ENCODE results near the gene PPP1R15B.
A peak's percentile ranks its signal among the peaks of the same experiment; 100 is the strongest.

PPP1R15B gene

GRCh38 chr1:204400882-204401510 lies 10.6 kb downstream of the PPP1R15B start:
- no peak for DNase-seq (ENCODE audit: low read depth)

DNA sequence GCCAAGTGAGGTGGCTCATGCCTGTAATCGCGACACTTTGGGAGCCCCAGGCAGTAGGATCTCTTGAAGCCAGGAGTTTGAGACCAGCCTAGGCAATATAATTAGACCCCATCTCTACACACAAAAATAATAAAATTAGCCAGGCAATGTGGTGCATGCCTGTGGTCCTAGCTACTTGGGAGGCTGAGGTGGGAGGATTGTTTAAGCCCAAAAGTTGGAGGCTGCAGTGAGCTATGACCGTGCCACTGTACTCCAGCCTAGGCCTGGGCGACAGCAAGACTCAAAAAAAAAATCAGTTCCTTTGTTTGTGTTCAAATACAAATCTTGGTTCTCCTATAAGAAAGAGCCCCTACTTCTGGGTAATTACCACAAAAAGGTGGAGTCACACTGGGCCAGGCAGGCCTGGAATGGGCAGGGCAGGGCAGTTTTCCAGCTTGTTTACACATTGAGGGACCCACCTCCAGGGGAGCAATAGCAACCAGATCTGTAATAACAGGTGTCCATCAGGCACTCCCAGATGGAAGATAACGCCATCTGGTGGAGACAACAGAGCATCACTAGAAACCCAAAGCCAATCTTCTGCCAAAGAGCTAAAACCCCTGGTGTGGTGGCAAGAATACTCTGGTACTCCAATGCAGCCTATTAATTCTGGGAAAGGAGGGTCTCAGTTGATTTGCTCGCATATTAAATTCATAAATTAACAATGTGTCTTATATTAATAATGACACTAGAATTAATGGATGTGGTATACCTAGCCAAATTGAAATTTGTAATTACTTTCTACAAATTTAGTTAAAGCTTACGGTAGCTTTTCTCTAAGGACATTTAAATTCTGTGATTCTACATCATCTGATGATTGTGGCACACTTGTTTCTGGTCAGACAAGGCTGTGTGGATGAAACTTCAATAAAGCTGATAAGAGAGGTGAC lies 13.2 kb downstream of the PPP1R15B start:
- DNase-seq (ENCODE audit: low read depth), result no peak

DNA sequence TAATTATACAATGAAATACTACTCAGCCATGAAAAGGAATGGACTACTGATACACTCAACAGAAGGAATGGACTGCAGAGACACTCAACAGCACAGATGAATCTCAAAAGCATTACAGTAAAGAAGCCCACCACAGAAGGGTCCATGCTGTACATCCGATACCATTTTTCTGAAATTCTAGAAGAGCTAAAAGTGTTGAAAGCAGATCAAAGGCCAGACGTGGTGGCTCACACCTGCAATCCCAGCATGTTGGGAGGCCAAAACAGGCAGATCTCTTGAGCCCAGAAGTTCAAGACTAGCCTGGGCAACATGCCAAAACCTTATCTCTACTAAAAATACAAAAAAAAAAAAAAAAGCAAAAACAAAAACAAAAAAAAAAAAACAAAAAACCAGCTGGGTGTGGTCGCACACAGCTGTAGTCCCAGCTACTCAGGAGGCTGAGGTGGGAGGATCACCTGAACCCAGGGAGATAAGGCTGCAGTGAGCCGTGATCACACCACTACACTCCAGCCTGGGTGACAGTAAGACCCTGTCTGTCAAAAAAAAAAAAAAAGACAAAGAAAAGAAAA lies 15.5 kb downstream of the PPP1R15B start:
- DNase-seq (ENCODE audit: low read depth), result no peak

DNA sequence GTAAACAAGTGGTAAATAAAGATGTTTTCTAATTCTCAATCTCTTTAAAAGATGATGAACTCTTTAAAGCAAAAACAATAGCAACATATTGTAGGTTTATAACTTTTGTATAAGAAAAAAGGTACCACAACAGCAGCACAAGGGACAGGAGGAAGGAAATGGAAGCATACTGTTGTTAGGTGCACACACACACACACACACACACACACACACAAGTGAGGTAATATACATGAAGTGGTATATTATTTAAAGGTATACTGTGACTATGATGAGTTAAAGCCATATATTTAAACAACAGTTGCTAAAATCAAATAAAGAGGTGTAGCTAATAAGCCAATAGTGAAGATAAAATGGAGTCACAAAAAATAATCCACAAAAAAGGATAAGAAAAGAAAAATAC lies 20.0 kb downstream of the PPP1R15B start:
- no peak for DNase-seq (ENCODE audit: low read depth)

DNA sequence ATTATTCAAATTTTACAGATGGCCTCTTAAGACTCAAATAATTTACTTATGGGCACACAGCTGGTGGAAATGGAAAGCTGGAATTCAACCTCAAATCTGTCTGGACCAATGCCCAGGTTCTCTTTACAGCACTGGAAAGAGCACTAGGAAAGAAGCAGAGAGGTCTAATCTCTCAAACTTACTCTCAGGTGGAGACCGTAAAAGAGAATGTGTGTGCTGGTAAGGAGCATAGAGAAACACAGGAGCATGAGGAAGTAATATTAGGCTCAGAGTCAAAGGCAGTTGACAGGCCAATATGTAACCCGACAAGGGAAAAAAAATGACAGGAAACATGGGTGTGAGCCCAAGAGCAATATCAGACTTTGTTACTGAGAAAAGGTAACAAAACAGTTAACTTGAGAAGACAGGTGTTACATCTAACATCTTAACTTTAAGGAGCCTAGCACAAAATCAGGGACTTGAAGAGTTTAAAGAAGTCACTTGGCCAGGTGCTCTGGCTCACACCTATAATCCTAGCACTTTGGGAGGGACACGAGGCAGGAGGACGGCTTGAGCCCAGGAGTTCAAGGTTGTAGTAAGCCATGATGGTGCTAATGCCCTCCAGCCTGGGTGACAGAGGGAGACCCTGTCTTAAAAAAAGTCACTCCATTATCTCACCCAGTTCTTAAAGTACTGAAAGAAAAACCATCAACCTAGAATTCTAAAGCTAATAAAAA lies 20.7 kb downstream of the PPP1R15B start:
- DNase-seq (ENCODE audit: low read depth), result peak; percentile 8

- no peak for DNase-seq (ENCODE audit: low read depth)
Observed at GRCh38 chr1:204385727-204386126, 25.9 kb downstream of the PPP1R15B start.

GRCh38 chr1:204384636-204385352 lies 26.8 kb downstream of the PPP1R15B start:
- peak; percentile 76 for DNase-seq (ENCODE audit: low read depth)

- no peak for DNase-seq (ENCODE audit: low read depth)
Observed at GRCh38 chr1:204383163-204383904, 28.3 kb downstream of the PPP1R15B start.

DNA sequence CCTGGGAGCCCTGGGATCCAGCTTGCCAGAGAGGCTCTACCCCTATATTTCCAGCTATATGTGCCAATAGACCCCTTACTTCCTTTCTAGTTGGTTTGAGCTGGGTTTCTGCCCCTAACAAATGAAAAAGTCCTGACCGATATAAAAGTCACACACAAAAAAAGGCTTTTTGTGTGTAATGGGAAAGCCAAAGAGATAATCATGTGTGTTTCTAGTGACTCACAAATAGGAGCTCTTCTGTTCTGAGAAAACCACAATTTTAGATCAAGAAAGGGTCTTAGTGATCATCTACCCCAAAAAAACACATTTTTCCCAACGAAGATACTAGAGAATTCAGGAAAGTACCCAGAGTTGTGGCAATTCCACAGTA lies 28.9 kb downstream of the PPP1R15B start:
- DNase-seq (ENCODE audit: low read depth), result no peak

DNA sequence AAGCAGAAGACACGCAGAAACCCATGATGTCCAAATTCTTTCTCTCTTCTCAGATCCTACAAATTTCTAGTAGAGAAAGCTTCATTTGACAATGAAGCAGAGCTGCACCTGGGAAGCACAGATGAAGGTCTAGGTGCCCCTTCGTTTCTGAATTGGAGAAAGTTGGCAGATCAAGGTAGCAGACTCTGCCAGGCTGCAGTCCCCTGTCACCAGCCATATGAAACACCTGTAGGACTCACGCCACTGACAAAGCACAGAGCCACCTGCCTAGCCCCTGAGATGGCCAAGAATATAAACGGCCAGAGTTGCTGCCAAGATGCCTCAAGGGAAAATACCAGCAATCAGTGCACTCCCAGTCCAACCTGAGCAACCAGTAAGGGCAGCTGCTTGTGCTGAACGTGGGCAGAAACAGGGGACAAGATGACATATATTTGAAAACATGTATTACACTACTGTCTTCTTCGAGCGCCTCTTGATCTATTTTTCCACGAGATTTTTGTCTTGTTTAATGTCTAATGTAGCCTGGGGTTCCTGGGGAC lies 31.3 kb downstream of the PPP1R15B start:
- no peak for DNase-seq (ENCODE audit: low read depth)

GRCh38 chr1:204377800-204378668 lies 33.6 kb downstream of the PPP1R15B start:
- DNase-seq (ENCODE audit: low read depth), result no peak

- DNase-seq (ENCODE audit: low read depth), result no peak
Observed at GRCh38 chr1:204376919-204377799, 34.5 kb downstream of the PPP1R15B start.

DNA sequence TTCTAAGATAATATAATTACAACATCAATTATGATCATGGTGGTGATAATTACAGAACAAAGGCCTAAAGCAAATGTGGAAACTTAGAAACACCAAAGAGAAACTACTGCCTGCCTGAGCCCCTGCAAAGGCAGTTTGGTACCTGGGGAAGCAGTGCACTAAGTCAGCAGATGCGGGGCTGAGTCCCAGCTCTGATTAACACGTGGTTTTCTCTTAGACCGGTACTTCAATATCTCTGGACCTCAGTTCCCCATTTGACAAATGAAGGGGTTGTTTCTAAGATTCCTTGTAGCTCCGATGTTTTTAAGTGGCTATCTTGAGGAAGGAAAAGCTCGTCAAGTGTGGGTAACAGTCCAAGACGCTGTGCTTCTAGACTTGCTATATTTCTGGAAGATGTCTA lies 35.2 kb downstream of the PPP1R15B start:
- DNase-seq (ENCODE audit: low read depth), result no peak

- no peak for DNase-seq (ENCODE audit: low read depth)
Observed at GRCh38 chr1:204373911-204374310, 37.7 kb downstream of the PPP1R15B start.

- no peak for DNase-seq (ENCODE audit: low read depth)
Observed at GRCh38 chr1:204370176-204370575, 41.4 kb downstream of the PPP1R15B start.

DNA sequence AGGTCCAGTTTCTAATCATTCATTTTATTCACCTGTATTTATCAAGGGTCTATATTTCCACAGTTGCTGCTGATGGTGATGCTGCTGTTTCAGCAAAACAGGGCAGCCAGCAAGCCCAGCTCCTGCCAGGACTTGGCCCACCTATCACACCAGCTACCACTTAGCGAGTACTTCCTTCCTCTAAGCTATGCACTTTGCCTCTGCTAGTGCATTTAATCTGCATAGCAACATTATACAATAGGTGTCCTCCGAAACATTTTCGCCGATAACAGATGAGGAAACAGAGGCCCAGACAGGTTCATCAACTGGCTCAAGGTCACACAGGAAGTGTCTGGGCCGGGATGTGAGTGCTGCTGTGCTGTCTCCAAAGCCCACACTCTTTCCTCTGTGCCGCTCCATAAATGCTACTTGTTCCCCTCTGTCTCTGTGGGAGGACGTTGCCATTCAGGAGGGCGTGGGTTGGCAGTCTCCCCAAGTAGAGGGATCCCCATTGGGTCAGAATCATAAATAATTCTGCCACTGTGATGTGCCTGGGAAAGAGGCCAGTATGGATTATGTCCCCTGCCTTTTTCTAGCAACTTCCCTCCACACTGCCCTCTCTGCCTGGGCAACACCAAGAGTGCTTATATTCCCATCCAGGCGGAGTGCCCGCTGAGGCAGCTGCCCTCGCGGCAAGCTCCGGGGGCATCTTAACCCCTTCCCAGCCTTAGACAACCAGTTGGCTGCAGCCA lies 42.5 kb downstream of the PPP1R15B start:
- DNase-seq (ENCODE audit: low read depth), result no peak

- DNase-seq (ENCODE audit: low read depth), result no peak
Observed at GRCh38 chr1:204367956-204368355, 43.7 kb downstream of the PPP1R15B start.

GRCh38 chr1:204367193-204367858 lies 44.3 kb downstream of the PPP1R15B start:
- no peak for DNase-seq (ENCODE audit: low read depth)
